HepG2 (cell line): ENCODE measurements around the gene HLA-DOA. TPM values are rescaled to one million over a fixed set of nuclear protein-coding genes. Genes with fewer than 3 reads are reported as not detected.

Experiments
- EZH2 ChIP-seq: conservative IDR thresholded peaks from 2 replicates; pipeline ENCODE4 v1.6.1; 2012; ENCODE audit warnings: mild to moderate bottlenecking, low read depth, low read length, moderate library complexity
- MLLT10 ChIP-seq: sonication (generic); formaldehyde crosslinking; IDR thresholded peaks from 2 replicates; pipeline ENCODE4 v1.4.0; 2020; ENCODE audit warnings: missing genetic modification reagents
- NFYC ChIP-seq: IDR thresholded peaks from 2 replicates; pipeline ENCODE4 v1.6.1; 2016; ENCODE audit warnings: missing genetic modification reagents, missing compliant biosample characterization
- PRMT3 ChIP-seq: sonication (generic); formaldehyde crosslinking; IDR thresholded peaks from 2 replicates; pipeline ENCODE4 v1.8.1; 2022; ENCODE audit warnings: low read depth, mild to moderate bottlenecking, moderate library complexity, missing genetic modification reagents, borderline replicate concordance
- TBL1XR1 ChIP-seq: fragments of 150-350 bp; IDR thresholded peaks from 2 replicates; pipeline ENCODE4 v1.6.1; 2014; ENCODE audit warnings: borderline replicate concordance, low read length; ENCODE audit not compliant: partially characterized antibody
- ZNF329 ChIP-seq: sonication (generic); formaldehyde crosslinking; IDR thresholded peaks from 2 replicates; pipeline ENCODE4 v1.9.0; 2021; ENCODE audit warnings: low read depth, mild to moderate bottlenecking, missing genetic modification reagents
- ZNF510 ChIP-seq: sonication (generic); formaldehyde crosslinking; IDR thresholded peaks from 2 replicates; pipeline ENCODE4 v1.4.0; 2020; ENCODE audit warnings: low read depth, mild to moderate bottlenecking, missing genetic modification reagents
- ZNF549 ChIP-seq: sonication (generic); formaldehyde crosslinking; IDR thresholded peaks from 2 replicates; pipeline ENCODE4 v1.5.0; 2020; ENCODE audit warnings: missing genetic modification reagents
- ZNF670 ChIP-seq: sonication (generic); formaldehyde crosslinking; IDR thresholded peaks from 2 replicates; pipeline ENCODE4 v1.8.0; 2022; ENCODE audit warnings: mild to moderate bottlenecking, missing genetic modification reagents, borderline replicate concordance
- ZNF770 ChIP-seq: sonication (generic); formaldehyde crosslinking; IDR thresholded peaks from 2 replicates; pipeline ENCODE4 v1.5.0; 2020; ENCODE audit warnings: mild to moderate bottlenecking, missing genetic modification reagents
- polyA plus RNA-seq, 8 experiments: library from polyadenylated mRNA; depleted of rRNA in 3 of 8; stranded (reverse) in 7 of 8; unstranded in 1 of 8; fragments of >200 nt; fragmentation: Illumina TruSeq in 4 of 8; extraction: Trizol in 4 of 8; gene quantifications; 2 replicates each; pipeline versions ENCODE4 v1.2.1 to v1.2.3, GENCODE V29; 2011 to 2016; ENCODE audit warnings: low read depth in 4 of 8, missing spikeins in 1 of 8, mixed read lengths in 1 of 8; ENCODE audit not compliant: insufficient read depth in 1 of 8
- total RNA-seq, 5 experiments: library from RNA; depleted of rRNA; stranded (reverse); fragments of >200 nt; fragmentation: Illumina TruSeq; extraction: Trizol; gene quantifications; 2 replicates each; pipeline ENCODE4 v1.2.3, GENCODE V29; 2016; ENCODE audit warnings: low read depth in 1 of 5
- TF ChIP-seq, protein P1 (sequence below): sonication (generic); formaldehyde crosslinking; IDR thresholded peaks from 2 replicates; pipeline ENCODE4 v1.4.0; 2020; ENCODE audit warnings: mild to moderate bottlenecking, missing genetic modification reagents
- TF ChIP-seq, protein P2 (sequence below): sonication (generic); formaldehyde crosslinking; IDR thresholded peaks from 2 replicates; pipeline ENCODE4 v1.8.1; 2022; ENCODE audit warnings: low read depth, mild to moderate bottlenecking, missing genetic modification reagents

The HLA-DOA gene
- total and polyA plus RNA-seq, 2 of the 13 experiments (the other 11 are each of a cell fraction or from before 2014, with no cell fraction given) = 0.03 to 0.09 TPM

DNA sequence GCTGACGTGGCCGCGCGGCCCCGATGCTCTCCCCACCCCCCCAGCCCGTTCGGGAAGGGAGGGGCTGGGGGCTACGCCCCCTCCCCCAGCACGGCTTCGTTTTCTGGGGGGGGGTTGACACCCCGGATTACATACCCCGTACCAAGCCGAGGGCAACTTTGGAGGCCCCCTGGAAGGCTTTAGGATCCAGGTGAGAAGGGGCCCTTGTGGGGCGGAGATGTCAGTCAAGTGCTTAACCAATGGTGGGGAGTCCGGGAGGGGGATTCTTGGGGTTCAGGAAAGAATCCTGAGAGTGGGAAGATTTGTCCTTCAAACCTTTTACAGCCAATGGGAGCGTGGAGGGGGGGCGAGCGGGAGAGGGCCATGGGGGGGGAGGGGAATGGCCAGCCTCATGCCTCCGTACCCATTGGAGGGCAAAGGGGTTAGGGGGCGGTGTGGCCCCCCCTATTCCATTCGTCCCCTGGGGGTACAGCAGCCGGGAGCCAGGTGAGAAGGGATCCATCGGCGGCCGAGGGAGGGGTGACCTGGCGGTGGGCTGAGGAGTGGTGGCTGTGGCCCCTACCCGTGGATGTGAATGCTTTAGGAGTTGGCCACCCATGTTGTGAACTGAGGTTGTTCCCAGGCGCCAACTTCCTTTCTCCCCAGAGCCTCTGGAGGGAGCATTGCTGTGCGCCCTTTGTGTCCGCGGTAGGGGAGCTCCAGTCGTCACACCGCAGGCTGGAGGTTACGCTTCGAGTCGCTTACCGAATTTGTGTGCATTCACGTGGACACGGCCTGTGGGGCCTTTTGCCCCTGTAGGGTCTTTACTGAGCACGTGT is 40.3 kb downstream of the HLA-DOA start (continued):
- TF ChIP-seq ZNF770 (CRISPR knock-in tag) = no peak
- no peak for TF ChIP-seq EZH2
- TF ChIP-seq, protein P1, sequence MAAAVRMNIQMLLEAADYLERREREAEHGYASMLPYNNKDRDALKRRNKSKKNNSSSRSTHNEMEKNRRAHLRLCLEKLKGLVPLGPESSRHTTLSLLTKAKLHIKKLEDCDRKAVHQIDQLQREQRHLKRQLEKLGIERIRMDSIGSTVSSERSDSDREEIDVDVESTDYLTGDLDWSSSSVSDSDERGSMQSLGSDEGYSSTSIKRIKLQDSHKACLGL = peak; percentile 78
- TF ChIP-seq TBL1XR1 = peak; percentile 15
- no peak for TF ChIP-seq MLLT10 (CRISPR knock-in tag)
- peak; percentile 22; the same call in 1 of the 2 replicates for TF ChIP-seq ZNF510 (CRISPR knock-in tag)
- TF ChIP-seq NFYC (CRISPR knock-in tag) = no peak
- TF ChIP-seq ZNF549 (CRISPR knock-in tag) = no peak
- TF ChIP-seq ZNF329 (CRISPR knock-in tag) = 0 out of 2 replicates have a peak, but pooled peaks have one; percentile 49
- TF ChIP-seq, protein P2, sequence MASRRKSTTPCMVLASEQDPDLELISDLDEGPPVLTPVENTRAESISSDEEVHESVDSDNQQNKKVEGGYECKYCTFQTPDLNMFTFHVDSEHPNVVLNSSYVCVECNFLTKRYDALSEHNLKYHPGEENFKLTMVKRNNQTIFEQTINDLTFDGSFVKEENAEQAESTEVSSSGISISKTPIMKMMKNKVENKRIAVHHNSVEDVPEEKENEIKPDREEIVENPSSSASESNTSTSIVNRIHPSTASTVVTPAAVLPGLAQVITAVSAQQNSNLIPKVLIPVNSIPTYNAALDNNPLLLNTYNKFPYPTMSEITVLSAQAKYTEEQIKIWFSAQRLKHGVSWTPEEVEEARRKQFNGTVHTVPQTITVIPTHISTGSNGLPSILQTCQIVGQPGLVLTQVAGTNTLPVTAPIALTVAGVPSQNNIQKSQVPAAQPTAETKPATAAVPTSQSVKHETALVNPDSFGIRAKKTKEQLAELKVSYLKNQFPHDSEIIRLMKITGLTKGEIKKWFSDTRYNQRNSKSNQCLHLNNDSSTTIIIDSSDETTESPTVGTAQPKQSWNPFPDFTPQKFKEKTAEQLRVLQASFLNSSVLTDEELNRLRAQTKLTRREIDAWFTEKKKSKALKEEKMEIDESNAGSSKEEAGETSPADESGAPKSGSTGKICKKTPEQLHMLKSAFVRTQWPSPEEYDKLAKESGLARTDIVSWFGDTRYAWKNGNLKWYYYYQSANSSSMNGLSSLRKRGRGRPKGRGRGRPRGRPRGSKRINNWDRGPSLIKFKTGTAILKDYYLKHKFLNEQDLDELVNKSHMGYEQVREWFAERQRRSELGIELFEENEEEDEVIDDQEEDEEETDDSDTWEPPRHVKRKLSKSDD (CRISPR knock-in tag) = no peak
- TF ChIP-seq PRMT3 (CRISPR knock-in tag) = no peak
- 0 out of 2 replicates have a peak, but pooled peaks have one; percentile 5 for TF ChIP-seq ZNF670 (CRISPR knock-in tag)
